NCI-H2196 (cell line): ENCODE results near the gene DTNB.

Experiments used
- DNase-seq: peaks from one replicate; lab custom pipeline; 2025; ENCODE audit not compliant: unreplicated experiment; lab: John Stamatoyannopoulos, UW

Gene DTNB

GRCh38 chr2:25355270-25355669, 318.1 kb downstream of the DTNB start:
- DNase-seq: no peak

GRCh38 chr2:25354116-25354515, 319.3 kb downstream of the DTNB start:
- DNase-seq: peak; percentile 60

- no peak for DNase-seq
These were observed 324.0 kb downstream of the DTNB start for GRCh38 chr2:25349397-25349796.

- no peak for DNase-seq
These were observed 325.5 kb downstream of the DTNB start for GRCh38 chr2:25347846-25348245.

GRCh38 chr2:25347205-25347815, 326.1 kb downstream of the DTNB start:
- no peak for DNase-seq

- DNase-seq: no peak
These were observed 330.1 kb downstream of the DTNB start for GRCh38 chr2:25343187-25343825.

- peak; percentile 85 for DNase-seq
These were observed 330.8 kb downstream of the DTNB start for GRCh38 chr2:25342372-25343186.

- DNase-seq: peak; percentile 52
These were observed 331.5 kb downstream of the DTNB start, which contains the start of gene DNMT3A for GRCh38 chr2:25341753-25342371. DNMT3A (minus strand) TSS chr2:25341925; CDS start chr2:25313984, 27,941 bp downstream.

- DNase-seq: peak; percentile 57
These were observed 332.2 kb downstream of the DTNB start for GRCh38 chr2:25341011-25341727.

- peak; percentile 60 for DNase-seq
These were observed 333.0 kb downstream of the DTNB start for GRCh38 chr2:25340181-25340921.

- DNase-seq: peak; percentile 78
These were observed 333.6 kb downstream of the DTNB start for GRCh38 chr2:25339791-25340180.

GRCh38 chr2:25339211-25339674, 334.1 kb downstream of the DTNB start:
- no peak for DNase-seq

- no peak for DNase-seq
These were observed 335.0 kb downstream of the DTNB start for GRCh38 chr2:25338401-25338800.

- DNase-seq: no peak
These were observed 335.5 kb downstream of the DTNB start for GRCh38 chr2:25337891-25338290.

GRCh38 chr2:25337276-25337675, 336.1 kb downstream of the DTNB start:
- no peak for DNase-seq

- DNase-seq: no peak
These were observed 337.0 kb downstream of the DTNB start for GRCh38 chr2:25336383-25336841.

- no peak for DNase-seq
These were observed 337.4 kb downstream of the DTNB start for GRCh38 chr2:25335971-25336370.

GRCh38 chr2:25335204-25335603, 338.2 kb downstream of the DTNB start:
- no peak for DNase-seq

GRCh38 chr2:25334482-25334881, 338.9 kb downstream of the DTNB start:
- DNase-seq: no peak

GRCh38 chr2:25333981-25334380, 339.4 kb downstream of the DTNB start:
- no peak for DNase-seq
